GM18867 (cell line): ENCODE results near the gene RWDD2A.

Experiments used
- ATAC-seq: cut with Tn5 transposase; IDR thresholded peaks from one replicate; pipeline ENCODE4 v1.9.1; 2021; ENCODE audit warnings: mild to moderate bottlenecking, moderate library complexity; ENCODE audit not compliant: unreplicated experiment

RWDD2A gene

GRCh38 chr6:83198486-83199172 is 5.5 kb downstream of the RWDD2A start:
- no peak for ATAC-seq

- peak; percentile 50 for ATAC-seq
Observed at GRCh38 chr6:83199173-83199862, 6.2 kb downstream of the RWDD2A start.

- no peak for ATAC-seq
Observed at GRCh38 chr6:83199863-83200225, 6.7 kb downstream of the RWDD2A start.

- no peak for ATAC-seq
Observed at GRCh38 chr6:83202031-83202430, 8.9 kb downstream of the RWDD2A start.

GRCh38 chr6:83215131-83216047 is 22.2 kb downstream of the RWDD2A start:
- ATAC-seq: peak; percentile 100

- no peak for ATAC-seq
Observed at GRCh38 chr6:83216806-83217205, 23.6 kb downstream of the RWDD2A start.

GRCh38 chr6:83218646-83219045 is 25.5 kb downstream of the RWDD2A start:
- ATAC-seq: no peak

GRCh38 chr6:83220121-83220520 is 27.0 kb downstream of the RWDD2A start:
- ATAC-seq: no peak

GRCh38 chr6:83221276-83221675 is 28.1 kb downstream of the RWDD2A start:
- ATAC-seq: no peak

- ATAC-seq: peak; percentile 61
Observed at GRCh38 chr6:83221889-83222479, 28.8 kb downstream of the RWDD2A start.

- ATAC-seq: no peak
Observed at GRCh38 chr6:83226517-83226916, 33.4 kb downstream of the RWDD2A start.

GRCh38 chr6:83231146-83231545 is 38.0 kb downstream of the RWDD2A start:
- no peak for ATAC-seq

- ATAC-seq: no peak
Observed at GRCh38 chr6:83247471-83247870, 54.3 kb downstream of the RWDD2A start.
